SKM-1 (cell line): ENCODE results near the gene ETS1.
"Not testable (repeated sequence)": the region's sequence is repeated elsewhere in the genome, so short reads cannot be mapped to it uniquely, and the experiment has no call there.

Experiments used
- DNase-seq: peaks from one replicate; lab custom pipeline; 2025; ENCODE audit not compliant: unreplicated experiment; lab: John Stamatoyannopoulos, UW

The ETS1 gene

DNA sequence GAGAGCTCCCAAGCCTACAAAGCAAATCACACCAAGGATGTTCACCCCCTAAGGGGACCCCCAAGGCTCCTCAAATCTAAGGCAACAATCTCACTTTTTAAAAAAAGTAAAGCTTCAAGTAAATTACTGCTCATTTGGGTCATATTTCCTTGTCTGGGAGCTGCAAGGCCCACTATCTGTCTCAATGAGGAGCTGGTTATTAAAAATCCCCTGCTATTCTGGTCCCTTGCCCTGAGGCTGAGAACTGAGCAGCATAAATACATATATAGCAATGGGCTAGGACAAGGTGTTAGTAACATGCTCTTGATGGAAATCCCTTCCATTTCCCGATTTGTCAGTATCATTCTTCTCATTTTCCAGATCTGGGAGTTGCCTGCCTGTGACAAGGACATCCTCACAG, 119.2 kb downstream of the ETS1 start:
- DNase-seq = no peak

DNA sequence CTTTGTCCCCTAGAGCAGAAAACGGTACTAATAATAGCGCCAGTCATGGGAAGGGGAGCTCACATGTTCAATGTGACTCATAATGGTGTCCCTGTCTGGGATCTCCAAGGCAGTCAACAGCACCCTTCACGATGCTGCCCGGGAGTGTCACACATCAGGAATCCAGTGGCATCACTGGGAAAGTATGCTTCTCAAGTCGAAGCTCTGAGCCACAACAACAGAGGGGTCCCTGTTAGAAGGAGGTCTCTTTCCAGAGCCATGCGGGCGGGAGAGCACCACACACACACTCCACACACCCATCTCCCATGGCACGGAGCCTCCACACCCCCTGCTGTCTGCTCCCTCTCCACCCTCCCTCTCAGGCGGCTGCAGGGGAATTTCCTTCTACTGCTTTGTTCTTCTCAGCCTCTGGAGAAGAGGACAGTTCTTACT, 119.7 kb downstream of the ETS1 start:
- DNase-seq = no peak

DNA sequence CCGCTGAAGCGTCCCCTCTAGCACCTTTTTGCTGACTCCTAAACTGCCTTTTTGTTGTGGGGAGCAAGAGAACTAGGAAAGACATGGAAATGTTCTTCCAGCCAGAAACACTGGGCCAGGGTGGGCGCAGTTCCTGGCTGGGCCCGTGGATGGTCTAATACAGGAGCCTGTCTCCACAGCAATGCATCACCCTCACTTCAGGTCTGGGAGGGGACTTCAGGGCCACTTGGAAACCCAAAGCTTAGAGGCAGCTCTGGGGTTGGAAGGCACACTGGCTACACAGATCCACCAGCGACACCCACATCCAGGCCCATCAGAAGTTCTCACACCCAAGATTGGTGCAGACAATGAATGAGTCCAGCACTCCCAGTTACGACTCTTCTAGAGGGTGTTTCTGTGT, 120.3 kb downstream of the ETS1 start:
- DNase-seq = no peak

DNA sequence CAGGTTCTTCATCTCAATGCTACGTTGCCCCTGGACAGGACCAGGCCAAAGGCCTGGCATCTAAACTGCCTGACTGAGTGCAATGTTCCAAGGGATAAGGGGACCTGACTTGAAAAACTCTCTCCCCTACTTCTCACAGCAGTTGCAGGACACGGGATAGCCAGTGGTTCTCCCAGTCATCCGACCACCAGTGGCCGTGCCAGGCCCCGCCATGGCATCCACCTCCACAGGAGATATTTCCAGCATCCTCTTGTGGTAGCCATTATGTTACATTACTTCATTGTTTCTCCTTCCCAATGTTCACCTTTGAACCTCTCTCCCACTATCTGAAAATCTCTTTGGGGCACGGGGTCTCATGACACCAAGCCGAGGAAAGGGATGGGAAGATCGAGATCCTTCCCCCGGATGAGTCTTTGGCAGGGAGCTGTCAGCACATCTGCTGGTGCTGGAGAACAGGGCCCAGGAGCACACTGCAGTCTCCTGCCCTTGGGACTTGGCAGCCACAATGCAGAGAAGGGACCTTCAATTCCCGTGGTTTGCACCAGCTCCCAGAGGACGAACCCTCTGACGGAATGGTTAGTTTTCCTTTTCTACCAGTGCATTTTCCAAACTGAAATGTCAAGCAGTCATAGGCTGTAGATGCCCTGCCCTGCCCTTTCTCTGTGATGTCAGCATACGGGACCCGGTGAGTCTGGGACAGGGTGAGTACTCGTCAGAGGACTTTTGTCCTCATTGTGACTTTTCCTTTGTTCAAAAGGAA, 121.2 kb downstream of the ETS1 start:
- no peak for DNase-seq

DNA sequence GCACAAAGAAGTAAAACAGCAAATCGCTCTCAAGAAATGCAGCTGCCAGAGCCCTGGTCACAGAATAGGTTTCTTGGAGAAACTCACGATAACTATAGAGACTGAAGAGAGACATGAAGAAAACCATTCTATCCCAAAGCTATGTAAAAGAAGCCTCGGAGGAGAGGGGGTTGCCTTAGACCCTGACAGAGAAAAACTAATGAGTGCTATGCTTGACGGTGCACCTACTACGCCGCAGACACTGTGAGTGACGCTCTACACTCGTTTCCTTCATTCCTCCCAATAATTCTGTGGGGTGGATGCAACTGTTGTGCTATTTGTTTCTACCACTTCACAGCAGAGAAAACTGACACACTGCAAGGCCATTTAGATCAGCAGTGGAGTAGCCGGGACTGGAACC, 121.8 kb downstream of the ETS1 start:
- no peak for DNase-seq

DNA sequence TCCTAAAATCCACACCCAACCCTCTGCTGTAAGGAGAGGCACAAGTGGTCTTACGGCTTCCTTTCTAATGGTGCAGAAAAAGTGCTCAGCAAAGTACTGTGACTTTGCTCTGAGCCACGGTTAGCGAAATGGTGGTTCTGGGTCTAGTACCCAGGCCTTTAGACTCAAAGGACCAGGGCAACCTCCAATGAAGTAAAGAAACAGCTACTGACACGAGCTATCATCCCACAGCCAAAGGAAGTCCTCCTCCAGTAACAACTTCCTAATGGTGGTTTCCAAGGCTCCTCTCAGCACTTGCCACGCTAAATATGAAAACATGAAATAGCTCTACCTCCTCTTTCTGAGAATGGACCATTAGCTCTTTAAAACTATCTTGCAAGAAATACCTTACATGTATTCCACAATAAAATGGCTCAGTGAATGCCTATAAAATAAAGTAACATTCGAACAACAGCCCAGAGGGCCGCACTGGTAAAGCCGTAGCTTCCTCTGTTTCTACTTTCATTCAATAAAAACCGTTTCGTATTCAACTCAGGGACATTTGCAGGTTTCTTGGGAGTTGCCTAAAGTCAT, 122.4 kb downstream of the ETS1 start:
- DNase-seq = no peak

DNA sequence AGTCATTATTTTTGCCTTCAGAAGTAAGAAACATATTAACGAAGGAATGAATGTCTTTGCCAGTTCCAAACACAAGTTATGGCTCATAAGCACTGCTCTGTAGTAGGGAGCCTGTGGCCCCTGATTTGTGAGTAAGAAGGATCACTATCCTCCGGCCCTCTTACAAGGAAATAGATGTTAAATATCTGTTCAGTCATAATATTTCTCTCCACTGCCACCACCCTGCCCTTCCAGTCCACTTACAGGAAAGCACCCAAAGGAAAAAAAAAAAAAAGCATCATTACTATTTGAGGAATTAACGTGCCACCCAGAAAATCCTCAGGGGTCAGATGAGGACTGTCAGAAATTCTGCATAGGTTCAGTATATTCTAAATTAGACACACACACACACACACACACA, 123.4 kb downstream of the ETS1 start:
- DNase-seq = no peak

DNA sequence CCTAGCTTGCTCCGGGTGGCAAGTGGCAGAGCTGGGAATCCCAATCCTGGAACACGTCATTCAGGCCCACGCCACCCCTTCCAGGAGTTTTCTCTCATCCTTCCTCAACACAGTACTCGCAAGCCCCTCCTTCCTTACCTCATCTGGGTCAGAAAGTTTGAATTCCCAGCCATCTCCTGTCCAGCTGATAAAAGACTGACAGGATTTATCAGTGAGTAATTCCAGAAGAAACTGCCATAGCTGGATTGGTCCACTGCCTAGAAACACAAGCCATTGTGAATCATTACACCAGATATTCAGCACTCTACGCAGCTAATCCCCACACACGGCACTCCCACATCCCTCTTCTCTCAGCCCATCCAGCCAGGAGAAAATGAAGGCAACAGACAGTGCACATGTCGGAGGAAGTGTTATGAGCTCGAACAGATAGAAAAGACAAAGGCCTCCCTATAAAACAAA, 124.0 kb downstream of the ETS1 start:
- DNase-seq = no peak

DNA sequence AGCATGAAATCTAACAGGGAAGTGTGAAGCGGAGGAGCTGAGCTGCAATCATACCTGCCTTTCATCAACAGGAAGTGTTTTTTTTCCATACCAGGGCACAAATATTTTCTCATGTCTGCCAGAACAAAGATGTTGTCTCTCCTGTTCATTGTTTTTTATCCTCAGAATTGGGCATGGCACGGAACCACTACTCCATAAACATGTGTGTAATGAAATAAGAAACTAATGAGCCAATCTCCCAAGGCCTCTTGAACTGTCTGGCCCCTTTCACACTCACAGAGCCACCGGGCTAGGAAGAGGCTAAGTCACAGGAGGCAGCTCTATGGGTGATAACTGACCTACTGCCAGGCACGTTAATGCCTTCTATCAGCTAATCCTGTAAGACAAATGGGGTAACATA, 124.4 kb downstream of the ETS1 start:
- no peak for DNase-seq

DNA sequence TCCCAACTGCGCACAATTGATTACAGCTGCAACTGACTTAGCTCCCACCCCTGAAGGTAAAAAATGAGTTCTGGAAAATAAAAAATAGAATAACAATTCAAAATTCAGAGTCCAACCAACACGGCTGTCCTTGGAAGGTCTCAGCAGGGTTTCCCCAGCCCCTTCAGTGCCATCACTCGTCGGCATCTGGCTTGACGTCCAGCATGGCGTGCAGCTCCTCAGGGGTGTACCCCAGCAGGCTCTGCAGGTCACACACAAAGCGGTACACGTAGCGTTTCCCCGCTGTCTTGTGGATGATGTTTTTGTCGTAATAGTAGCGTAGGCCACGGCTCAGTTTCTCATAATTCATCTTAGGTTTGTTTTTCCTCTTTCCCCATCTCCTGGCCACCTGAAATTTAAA, 125.2 kb downstream of the ETS1 start:
- DNase-seq = no peak

DNA sequence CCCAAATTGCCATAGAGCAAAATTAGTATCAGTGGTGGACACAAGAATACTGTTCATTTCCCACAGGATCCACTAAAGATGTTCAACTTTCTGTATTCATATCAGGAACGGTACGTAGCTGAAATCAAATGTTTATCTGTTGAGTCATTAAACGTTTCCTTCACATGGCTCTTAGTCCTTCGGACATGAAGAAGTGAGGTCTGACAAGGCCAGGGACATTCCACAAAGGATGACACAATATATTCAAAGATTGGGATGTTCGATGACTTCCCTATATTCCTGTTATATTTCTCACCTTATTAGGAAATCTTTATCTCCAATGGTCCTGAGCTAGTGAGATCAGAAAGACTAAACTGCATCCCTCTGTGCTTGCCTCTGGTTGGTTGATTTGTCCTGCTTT, 129.0 kb downstream of the ETS1 start:
- no peak for DNase-seq

DNA sequence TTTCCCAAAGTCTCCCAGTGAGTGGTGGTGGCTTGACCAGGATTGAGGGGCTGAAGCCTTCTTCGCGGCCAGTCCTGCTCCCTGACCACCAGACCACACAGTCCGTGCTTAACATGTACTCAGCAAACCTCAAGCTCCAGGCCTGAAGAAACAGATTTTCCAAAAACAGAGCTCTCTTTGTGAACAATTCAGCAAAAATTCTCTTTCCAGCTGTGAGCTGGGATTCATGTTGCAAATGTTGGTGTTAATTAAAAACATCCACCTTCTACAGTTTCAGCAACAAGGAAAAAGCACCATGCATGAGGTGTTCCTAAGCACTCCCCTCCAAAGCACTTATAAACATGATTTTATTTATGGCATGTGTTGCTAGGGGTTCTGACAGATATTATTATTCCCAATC, 129.5 kb downstream of the ETS1 start:
- DNase-seq = no peak

DNA sequence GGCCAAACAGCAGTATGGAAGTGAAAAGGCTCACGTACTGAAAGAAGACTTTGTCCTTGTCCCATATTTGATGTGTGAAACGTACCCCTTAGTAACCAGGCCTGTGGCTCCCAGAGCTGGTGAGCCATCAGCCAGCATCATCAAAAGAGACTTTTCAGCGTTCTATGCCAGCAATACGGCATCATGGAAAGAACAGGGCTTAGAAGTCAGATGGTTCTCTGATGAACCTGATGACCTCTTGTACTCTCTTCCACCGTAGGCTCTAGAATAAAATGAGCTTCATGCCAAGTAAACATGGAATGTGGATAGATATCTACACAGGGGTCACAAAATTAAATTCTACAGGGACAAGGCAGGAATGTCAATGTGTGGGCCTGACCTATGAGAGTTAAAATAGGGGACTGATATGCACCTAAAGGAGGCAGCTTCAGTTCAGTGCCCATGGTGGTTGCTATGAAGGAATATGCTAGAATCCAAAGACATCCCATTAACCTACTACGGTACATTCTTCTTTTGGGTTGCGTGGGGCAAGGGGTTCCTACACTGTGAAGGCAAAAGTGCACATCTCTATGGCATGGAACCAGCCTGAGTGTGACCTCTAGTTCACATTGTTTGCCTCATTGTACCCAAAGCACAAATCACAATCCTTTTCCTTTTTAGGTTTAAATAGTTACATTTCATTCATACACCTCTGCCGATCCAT, 130.6 kb downstream of the ETS1 start:
- no peak for DNase-seq

DNA sequence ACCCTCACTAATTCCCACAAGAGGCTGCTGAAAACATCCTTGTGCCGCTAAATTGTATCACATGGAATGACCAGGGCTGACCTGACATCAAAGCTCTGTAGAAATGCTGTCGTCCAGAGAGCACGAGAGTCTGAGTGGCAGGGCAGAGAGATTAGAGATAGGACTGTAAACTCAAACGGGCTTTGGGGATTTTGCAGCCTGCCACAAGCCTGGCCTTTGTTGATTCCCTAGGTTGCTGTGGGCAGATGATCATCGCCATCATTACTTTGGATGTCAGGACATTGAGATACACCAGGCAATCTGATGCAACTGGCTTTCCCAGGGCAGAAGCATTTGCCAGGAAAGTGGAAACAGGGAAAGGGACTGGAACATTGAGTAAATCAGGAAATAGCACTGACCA, 131.6 kb downstream of the ETS1 start:
- DNase-seq = no peak

DNA sequence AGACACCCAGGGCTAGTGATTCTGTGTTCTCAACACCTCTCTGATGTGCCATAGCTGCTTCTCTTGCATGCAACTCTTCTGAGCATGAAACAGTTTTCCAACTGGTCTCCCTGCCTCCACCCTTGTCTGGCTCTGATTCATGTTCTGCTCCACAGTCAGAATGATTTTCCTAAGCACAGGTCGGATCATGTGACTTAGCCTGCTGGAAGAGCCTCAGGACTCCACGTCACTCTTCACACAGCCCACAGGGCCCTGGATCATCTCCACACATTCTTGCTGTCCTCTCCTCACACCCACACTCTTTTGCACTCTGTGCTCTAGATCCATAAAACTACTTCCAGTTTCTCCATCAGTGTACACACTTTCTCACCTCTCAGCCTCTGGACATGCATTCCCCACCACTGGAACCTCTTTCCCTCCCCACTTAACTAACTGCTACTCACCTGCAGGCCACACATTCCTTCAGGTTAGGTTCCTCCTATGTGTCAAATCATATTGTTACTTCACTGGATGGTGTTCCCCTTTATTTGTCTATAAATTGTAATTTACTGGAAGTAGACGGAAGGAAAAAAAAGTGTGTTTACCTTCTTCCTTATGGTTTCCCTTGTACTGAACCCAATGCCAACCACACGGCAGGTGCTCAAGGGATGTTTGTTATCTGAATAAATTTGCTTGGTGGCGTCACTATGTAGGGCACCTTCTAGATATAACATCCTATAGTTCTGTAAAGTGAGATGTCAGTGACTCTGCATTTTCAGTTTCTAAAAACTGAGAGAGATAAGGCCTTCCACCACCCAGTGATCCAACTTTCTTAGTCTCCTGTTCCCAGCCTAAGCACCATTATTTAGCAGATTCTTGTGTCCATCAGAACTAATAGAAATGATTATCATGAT, 133.7 kb downstream of the ETS1 start:
- no peak for DNase-seq

DNA sequence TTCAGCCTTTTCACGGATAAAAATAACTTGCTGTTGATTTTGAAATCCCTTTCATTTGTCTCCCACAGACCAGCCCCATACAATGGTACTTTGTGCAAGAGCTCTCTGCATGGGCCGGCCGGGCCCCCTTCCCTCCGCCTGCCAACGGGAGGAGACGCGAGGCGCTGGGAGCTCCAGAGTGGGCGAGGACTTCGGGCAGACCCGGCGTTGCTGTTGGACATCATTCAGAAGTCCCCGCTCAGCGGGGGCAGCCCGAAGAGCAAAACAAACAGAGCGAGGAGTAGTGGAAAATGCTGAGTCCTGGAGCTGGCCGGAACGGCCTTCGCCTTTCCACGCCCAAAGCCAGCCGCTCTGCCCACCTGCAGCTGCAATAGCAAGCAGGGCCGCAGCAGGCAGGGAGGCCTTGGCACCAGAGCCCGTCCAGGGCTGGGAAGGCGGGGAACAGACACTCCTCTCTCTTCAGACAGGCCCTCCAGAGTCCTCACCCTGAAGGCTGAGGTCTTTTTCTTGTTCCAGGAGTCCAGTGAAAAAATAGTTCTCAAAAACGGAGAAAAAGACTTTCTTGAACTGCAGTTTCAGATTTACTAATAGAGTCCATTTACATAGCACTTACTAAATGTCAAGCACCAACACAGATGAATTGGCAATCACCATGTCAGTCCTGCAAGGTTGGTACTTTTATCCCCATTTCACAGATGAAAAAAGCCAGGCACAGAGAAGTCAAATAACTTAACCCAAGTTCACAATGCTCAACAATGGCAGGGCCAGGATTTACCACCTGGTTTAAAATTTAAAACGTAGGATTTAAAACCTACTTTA, 135.5 kb downstream of the ETS1 start:
- no peak for DNase-seq

DNA sequence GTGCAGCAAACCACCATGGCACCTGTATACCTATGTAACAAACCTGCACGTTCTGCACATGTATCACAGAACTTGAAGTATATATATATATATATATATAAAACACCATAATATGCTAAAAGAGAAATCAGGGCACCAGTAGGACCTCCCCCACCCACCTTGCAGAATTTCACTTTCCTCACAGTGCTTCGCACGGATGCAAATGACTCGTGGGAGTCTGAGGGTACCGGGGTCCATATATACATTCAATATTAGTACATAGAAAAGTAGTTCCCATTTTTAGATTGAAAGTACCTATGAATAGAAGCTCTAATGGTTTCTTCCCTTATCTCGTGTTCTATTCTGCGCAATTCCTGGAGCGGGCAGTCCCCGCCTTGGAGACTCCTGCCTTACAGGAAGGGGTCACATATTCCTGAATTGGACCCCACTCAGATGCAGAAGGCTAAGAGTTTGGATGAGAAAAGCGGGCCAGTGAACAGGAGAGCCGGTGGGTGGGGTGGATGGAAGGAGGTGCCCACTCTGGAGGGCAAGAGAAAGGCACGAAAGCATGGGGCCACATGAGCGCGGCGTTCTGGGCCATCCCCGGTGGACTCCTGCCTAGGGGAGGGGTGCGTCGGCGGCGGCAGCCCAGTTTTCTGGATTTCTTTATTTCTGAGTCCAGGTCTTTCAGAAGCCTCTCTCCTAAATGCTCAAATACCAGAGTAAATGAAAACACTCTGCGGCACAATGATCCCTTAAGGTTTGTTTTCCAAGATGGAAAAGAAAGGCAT, 136.3 kb downstream of the ETS1 start:
- no peak for DNase-seq

DNA sequence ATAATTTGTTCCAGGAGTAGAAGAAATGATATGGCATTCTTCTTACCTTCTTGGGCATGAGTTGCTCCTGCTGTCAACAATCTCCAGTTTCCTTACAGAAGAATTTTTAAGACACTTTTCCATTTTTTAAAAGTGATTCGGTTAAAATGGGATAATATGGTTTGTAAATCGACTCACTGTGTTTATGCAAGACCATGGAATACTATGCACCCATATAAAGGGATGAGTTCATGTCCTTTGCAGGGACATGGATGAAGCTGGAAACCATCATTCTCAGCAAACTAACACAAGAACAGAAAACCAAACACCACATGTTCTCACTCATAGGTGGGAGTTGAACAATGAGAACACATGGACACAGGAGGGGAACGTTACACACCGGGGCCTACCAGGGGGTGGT, 136.9 kb downstream of the ETS1 start:
- not testable (repeated sequence) for DNase-seq

DNA sequence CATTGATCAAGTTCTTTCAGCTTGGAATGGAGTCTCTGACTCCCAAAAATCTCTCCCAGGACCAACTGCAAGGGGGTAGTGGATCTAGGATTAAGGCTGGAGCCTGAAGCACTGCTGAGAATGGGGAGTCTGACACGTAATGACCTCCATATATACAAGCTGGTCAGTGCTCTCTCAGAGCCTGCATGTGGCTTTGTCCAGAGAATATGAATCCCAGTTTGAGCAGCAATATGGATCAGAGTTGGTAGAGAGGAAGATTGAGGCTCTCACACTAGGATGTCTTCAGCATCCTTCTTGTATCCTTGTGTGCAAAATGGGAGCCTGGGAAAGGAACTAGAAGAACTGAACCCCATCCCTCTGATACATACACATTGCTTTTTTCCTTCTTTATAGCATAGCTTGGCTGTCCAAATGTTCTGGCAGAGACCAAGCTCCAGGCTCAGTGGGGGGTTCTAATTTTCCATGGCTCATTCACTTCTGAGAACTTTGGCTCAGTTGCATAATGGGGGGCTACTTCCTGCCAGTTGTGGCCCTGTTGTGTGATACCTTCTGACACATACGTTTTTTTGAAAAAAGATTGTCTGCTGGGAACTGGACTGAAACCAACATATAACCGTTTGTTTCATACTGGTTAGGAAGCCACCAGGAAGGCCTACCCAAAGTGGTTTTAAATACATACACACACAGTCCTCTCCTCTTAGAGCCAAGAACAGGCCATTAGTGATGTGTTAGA, 138.2 kb downstream of the ETS1 start:
- DNase-seq = no peak
